AG10803 (cell line): ENCODE data around the gene TMEM11.

Experiments
- DNase-seq: peaks from one replicate; pipeline ENCODE4 v3.0.0; 2010; ENCODE audit warnings: low read depth
- H3K4me3 ChIP-seq: 2 replicates; pipeline ENCODE4 v1.5.1; 2011; ENCODE audit warnings: mild to moderate bottlenecking, low read length, control low read depth
- TF ChIP-seq, protein P1 (sequence below): conservative IDR thresholded peaks from 2 replicates; pipeline ENCODE4 v1.5.1; 2011; ENCODE audit warnings: mild to moderate bottlenecking, low read length, control low read depth, inconsistent platforms

TMEM11 gene

DNA sequence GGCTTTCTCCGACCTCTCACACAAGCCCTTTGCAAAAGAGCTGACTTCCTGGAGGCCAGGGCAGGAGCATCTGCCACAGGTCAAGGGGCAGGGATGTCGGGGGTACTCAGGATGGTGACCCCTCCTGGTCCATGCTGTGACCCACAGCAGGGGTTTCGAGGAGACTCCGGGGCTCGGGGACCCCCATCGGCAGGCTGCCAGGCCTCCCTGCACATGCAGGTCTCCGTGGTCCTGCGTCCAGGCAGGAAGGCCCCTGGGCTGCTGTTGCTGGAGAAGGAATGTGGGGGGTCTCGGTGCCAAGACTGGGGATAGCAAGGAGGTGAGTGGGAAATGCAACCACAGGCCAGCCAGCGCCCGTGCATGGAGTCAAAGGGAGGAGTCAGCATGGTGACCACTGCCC is 27.6 kb upstream of the TMEM11 start:
- TF ChIP-seq, protein P1, sequence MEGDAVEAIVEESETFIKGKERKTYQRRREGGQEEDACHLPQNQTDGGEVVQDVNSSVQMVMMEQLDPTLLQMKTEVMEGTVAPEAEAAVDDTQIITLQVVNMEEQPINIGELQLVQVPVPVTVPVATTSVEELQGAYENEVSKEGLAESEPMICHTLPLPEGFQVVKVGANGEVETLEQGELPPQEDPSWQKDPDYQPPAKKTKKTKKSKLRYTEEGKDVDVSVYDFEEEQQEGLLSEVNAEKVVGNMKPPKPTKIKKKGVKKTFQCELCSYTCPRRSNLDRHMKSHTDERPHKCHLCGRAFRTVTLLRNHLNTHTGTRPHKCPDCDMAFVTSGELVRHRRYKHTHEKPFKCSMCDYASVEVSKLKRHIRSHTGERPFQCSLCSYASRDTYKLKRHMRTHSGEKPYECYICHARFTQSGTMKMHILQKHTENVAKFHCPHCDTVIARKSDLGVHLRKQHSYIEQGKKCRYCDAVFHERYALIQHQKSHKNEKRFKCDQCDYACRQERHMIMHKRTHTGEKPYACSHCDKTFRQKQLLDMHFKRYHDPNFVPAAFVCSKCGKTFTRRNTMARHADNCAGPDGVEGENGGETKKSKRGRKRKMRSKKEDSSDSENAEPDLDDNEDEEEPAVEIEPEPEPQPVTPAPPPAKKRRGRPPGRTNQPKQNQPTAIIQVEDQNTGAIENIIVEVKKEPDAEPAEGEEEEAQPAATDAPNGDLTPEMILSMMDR: no peak
- H3K4me3 ChIP-seq: no peak overlapping the region
- DNase-seq: no peak

DNA sequence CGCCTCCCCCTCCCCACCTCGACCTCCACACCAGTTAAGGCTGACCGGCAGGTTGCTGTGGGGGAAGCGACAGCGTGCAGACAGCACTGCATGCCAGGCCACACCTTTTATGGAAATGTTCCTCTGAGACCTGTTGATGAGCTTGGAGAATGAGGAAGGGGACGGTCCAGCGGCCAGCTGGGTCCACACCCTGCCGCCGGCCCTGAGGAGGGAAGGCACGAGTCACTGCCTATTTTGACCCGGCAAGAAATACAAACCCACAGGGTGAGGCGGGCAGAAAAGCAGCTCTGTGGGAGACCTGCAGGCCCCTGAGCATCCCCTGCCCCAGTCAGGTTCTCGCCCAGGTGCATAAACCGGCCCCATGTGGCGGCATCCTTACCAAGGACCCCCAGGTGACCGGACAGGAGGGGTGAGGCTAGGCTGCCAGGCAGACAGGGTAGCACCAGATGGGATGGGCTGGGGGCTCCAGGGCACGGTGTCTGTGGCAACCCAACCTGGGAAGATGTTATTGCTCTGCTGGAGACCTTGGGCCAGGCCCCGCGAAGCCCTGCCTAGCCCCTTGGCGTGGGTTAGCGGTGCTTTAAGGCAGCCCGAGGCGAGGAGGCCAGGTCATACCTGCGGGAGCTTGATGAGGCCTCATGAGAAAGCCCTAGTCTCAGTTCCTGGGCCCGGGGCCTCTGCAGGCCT is 26.6 kb upstream of the TMEM11 start:
- TF ChIP-seq, protein P1: no peak
- no peak for DNase-seq
- H3K4me3 ChIP-seq: no peak overlapping the region

DNA sequence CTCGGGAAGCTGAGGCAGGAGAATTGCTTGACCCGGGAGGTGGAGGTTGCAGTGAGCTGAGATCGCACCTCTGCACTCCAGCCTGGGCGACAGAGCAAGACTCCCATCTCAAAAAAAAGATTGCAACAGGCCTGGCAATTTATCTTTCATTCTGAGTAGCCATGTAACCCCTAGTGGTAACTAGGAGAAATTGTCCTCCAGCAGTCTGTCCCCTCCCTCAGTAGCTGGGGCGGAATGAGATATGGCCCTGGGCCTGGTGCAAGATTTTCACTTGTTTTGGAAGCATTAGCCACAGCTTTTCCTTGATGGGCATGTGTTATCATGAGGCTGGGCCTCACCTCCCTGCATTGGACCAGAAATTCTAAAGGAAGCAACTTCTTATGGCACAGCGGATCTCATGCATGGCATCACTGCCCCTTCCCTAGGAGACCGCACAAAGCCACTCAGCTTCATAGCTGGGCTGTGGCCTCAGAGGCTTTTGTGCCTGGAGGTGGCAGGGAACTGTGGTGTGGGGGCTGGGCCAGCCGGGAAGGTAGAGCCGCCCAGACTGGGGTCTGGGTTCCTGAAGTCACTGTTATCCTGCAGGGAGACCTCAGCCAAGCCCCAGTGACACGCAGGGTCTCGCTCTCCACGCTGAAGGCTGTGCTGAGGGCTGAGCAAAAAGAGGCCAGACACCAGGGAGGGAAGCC is 25.9 kb upstream of the TMEM11 start:
- DNase-seq: peak; percentile 44
- TF ChIP-seq, protein P1: peak; percentile 57
- no peak overlapping the region for H3K4me3 ChIP-seq

DNA sequence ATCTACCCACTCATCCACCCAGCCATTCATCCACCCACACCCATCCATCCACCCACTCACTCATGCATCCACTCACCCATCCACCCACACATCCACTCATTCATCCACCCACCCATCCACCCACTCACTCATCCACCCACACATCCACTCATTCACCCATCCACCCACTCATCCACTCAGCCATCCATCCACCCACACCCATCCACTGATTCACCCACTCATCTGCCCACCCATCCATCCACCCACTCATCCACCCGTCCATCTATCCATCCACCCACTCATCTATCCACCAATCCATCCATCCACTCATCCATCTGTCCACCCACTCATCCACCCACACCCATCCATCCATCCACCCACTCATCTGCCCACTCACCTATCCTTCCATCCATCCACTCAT is 22.0 kb upstream of the TMEM11 start:
- no peak for DNase-seq
- no peak overlapping the region for H3K4me3 ChIP-seq
- TF ChIP-seq, protein P1: no peak

DNA sequence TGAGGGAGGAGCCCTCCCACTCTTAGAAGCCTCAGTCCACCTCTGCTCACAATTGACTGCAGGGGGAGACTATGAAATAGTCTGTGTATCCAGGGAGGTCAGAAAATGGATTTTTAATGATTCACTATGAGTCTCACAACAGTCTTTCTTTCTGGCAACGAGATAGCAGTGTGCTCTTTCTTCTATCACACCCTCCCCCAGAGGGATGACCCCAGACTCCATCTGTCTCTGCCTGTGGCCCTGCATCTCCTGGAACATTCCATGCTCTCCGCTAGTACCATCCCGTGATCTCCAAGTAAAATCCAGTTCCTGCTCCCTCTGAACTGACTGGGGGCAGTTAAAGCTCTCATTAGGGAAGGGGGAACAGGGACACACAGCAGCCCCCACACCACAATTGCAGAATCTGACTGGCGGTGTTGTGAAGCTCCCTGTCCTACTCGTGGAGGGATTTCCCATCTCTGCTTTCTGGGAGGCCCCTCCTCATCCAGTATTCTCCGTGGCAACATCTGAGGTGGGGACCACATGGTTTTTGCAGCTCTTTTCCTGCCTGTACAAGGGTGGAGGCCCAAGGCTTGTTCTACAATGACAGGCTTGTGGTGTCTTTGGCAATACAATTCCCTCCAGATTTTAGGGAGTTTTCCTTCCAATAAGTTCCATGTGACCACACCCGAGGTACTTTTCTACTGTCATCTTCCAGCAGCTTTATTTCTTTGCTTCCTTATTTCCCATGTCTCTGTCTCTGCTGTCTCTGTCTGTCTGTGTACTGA is 19.8 kb upstream of the TMEM11 start:
- TF ChIP-seq, protein P1: no peak
- no peak for DNase-seq
- H3K4me3 ChIP-seq: no peak overlapping the region

DNA sequence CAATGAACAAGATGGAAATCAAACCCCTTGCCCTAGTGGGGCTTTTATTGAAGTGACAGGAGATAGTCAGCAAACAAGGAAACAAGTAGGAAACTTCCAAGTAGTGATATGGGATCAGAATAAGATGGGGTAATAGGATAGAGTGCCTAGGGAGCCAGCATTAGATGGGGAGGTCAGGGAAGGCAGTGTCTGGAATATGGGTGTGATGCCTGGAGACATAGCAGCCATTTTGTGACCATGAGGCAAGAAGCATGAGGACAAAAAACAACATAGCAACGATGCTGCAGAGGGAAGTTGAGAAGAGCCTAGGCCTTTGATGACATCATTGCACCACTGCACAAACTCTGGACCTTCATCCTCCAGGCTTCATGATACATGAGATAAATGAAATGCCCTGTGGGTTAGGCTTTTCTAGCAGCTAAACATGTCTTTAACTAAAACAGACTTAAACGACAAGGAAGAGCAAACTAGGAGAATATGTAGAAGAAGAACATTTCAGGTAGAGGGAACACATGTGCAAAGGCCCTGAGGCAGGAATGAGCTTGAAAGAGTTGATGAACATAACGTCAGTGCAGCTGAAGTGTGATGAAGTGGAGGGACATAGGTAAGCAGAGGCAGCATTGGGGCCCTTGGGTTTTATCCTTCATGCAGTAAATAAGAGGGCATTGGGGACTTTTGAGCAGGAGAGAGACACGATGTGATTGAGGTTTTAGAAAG is 18.2 kb upstream of the TMEM11 start:
- no peak for DNase-seq
- TF ChIP-seq, protein P1: no peak
- H3K4me3 ChIP-seq: no peak overlapping the region
